ENCODE results near the gene NHSL2.

- no peak for TF ChIP-seq POLR2A (IDR thresholded peaks at IDR 0.05)
- TF ChIP-seq, protein P1, sequence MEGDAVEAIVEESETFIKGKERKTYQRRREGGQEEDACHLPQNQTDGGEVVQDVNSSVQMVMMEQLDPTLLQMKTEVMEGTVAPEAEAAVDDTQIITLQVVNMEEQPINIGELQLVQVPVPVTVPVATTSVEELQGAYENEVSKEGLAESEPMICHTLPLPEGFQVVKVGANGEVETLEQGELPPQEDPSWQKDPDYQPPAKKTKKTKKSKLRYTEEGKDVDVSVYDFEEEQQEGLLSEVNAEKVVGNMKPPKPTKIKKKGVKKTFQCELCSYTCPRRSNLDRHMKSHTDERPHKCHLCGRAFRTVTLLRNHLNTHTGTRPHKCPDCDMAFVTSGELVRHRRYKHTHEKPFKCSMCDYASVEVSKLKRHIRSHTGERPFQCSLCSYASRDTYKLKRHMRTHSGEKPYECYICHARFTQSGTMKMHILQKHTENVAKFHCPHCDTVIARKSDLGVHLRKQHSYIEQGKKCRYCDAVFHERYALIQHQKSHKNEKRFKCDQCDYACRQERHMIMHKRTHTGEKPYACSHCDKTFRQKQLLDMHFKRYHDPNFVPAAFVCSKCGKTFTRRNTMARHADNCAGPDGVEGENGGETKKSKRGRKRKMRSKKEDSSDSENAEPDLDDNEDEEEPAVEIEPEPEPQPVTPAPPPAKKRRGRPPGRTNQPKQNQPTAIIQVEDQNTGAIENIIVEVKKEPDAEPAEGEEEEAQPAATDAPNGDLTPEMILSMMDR (IDR thresholded peaks at IDR 0.05) = peak in 2 of 4 experiments; percentile 24 to 25
Observed at GRCh38 chrX:71909956-71910355, 689 bp upstream of the NHSL2 start.

Data from uterus (tissue), 2 donors.